GM18907 (cell line): ENCODE measurements around the gene CEP112.

Experiments
- ATAC-seq: cut with Tn5 transposase; IDR thresholded peaks from one replicate; pipeline ENCODE4 v1.9.1; 2021; ENCODE audit warnings: mild to moderate bottlenecking, moderate library complexity; ENCODE audit not compliant: unreplicated experiment

CEP112 gene

GRCh38 chr17:65896889-65897288, 295.0 kb downstream of the CEP112 start:
- no peak for ATAC-seq

GRCh38 chr17:65895969-65896368, 296.0 kb downstream of the CEP112 start:
- ATAC-seq, result no peak

GRCh38 chr17:65893692-65894279, 298.1 kb downstream of the CEP112 start:
- no peak for ATAC-seq

- ATAC-seq, result no peak
Observed at GRCh38 chr17:65892912-65893377, 299.0 kb downstream of the CEP112 start.

- no peak for ATAC-seq
Observed at GRCh38 chr17:65891231-65891735, 300.6 kb downstream of the CEP112 start.

- no peak for ATAC-seq
Observed at GRCh38 chr17:65888649-65889048, 303.3 kb downstream of the CEP112 start.

- ATAC-seq, result no peak
Observed at GRCh38 chr17:65886315-65887245, 305.4 kb downstream of the CEP112 start.

GRCh38 chr17:65885541-65886312, 306.2 kb downstream of the CEP112 start:
- ATAC-seq, result no peak

GRCh38 chr17:65876985-65877384, 314.9 kb downstream of the CEP112 start:
- ATAC-seq, result no peak

GRCh38 chr17:65868881-65869280, 323.1 kb downstream of the CEP112 start:
- no peak for ATAC-seq

GRCh38 chr17:65867014-65867413, 324.9 kb downstream of the CEP112 start:
- no peak for ATAC-seq

GRCh38 chr17:65865715-65866425, 326.1 kb downstream of the CEP112 start:
- no peak for ATAC-seq

- no peak for ATAC-seq
Observed at GRCh38 chr17:65864394-65864793, 327.5 kb downstream of the CEP112 start.

- ATAC-seq, result no peak
Observed at GRCh38 chr17:65857718-65858117, 334.2 kb downstream of the CEP112 start.

- no peak for ATAC-seq
Observed at GRCh38 chr17:65856865-65857264, 335.1 kb downstream of the CEP112 start.

- ATAC-seq, result no peak
Observed at GRCh38 chr17:65855675-65856074, 336.3 kb downstream of the CEP112 start.

- ATAC-seq, result no peak
Observed at GRCh38 chr17:65855245-65855644, 336.7 kb downstream of the CEP112 start.

GRCh38 chr17:65853816-65854215, 338.1 kb downstream of the CEP112 start:
- ATAC-seq, result no peak

GRCh38 chr17:65852911-65853310, 339.0 kb downstream of the CEP112 start:
- ATAC-seq, result no peak

GRCh38 chr17:65851965-65852736, 339.8 kb downstream of the CEP112 start:
- no peak for ATAC-seq
